Endothelial cell of umbilical vein (primary cell): ENCODE results near the gene CD72. TPM values are rescaled to one million over a fixed set of nuclear protein-coding genes. Genes with fewer than 3 reads are reported as not detected.

Experiments
- Bru-seq: library from RNA; stranded (reverse); fragments of 400-500 nt; gene quantifications from one replicate; lab custom pipeline; 2021; lab: Mats Ljungman, UMichigan
- BruChase-seq, 2 experiments: library from RNA; stranded (reverse); fragments of 400-500 nt; gene quantifications; one replicate each; lab custom pipeline; 2021; lab: Mats Ljungman, UMichigan
- BruUV-seq: library from RNA; stranded (reverse); fragments of 400-500 nt; replicated peaks from 2 replicates; lab custom pipeline; 2021; lab: Mats Ljungman, UMichigan
- CTCF ChIA-PET: fragments of 300-600, 350-600 bp; sonication (Branson Sonifier 250); formaldehyde crosslinking; loops from one replicate; lab custom pipeline; 2021; ENCODE audit warnings: antibody characterized with exemption, inconsistent platforms; lab: Charles Lee
- POLR2A ChIA-PET: fragments of 300-600, 350-600 bp; sonication (Branson Sonifier 250); formaldehyde crosslinking; loops from one replicate; lab custom pipeline; 2021; ENCODE audit warnings: antibody characterized with exemption, inconsistent platforms; lab: Charles Lee
- DNase-seq: peaks from one replicate; pipeline ENCODE4 v3.0.0-alpha.2; 2011; ENCODE audit warnings: low read depth, low spot score
- FAIRE-seq: peaks from 2 replicates; lab custom pipeline; 2011; peaks lifted over from hg19 to GRCh38; lab: Jason Lieb, UNC
- H2AFZ ChIP-seq: 2 replicates; pipeline ENCODE4 v1.6.0; 2012; ENCODE audit warnings: low read depth, low read length, control low read depth, inconsistent platforms
- H3K27ac ChIP-seq: 2 replicates; pipeline ENCODE4 v1.5.1; 2011; ENCODE audit warnings: low read depth, mild to moderate bottlenecking, control low read depth, low read length, moderate library complexity; ENCODE audit not compliant: insufficient read depth
- H3K27me3 ChIP-seq, 2 experiments: 2 replicates each; pipeline versions ENCODE4 v1.6.0 to v1.6.1; 2011; ENCODE audit warnings: low read length in 2 of 2, mixed read lengths in 1 of 2; ENCODE audit not compliant: control insufficient read depth in 2 of 2, insufficient read depth in 2 of 2
- H3K36me3 ChIP-seq, 2 experiments: 2 replicates in 1 of 2; 3 replicates in 1 of 2; pipeline ENCODE4 v1.5.1; 2011; ENCODE audit warnings: low read length in 2 of 2, mild to moderate bottlenecking in 1 of 2, moderate library complexity in 1 of 2; ENCODE audit not compliant: control insufficient read depth in 2 of 2, insufficient read depth in 2 of 2; ENCODE audit errors: extremely low read depth in 1 of 2
- H3K4me1 ChIP-seq: 3 replicates; pipeline ENCODE4 v1.5.1; 2011; ENCODE audit warnings: mild to moderate bottlenecking, low read length; ENCODE audit not compliant: control insufficient read depth, insufficient read depth; ENCODE audit errors: extremely low read depth
- H3K4me2 ChIP-seq: 2 replicates; pipeline ENCODE4 v1.6.1; 2011; ENCODE audit warnings: low read length, control low read depth, mixed read lengths; ENCODE audit not compliant: insufficient read depth
- H3K4me3 ChIP-seq, 3 experiments: fragments of 200-600 bp in 1 of 3; sonication (generic), shearing (Covaris generic) in 1 of 3; replicated peaks in 1 of 3; 2 replicates each; pipeline ENCODE4 v1.5.1; 2011 to 2016; ENCODE audit warnings: control low read depth in 3 of 3, low read length in 3 of 3, mild to moderate bottlenecking in 2 of 3, inconsistent platforms in 1 of 3, low read depth in 1 of 3, moderate library complexity in 1 of 3; ENCODE audit not compliant: insufficient read depth in 1 of 3
- H3K79me2 ChIP-seq: 2 replicates; pipeline ENCODE4 v1.6.0; 2012; ENCODE audit warnings: low read length, inconsistent platforms; ENCODE audit not compliant: control insufficient read depth, insufficient read depth
- H3K9ac ChIP-seq: replicated peaks from 2 replicates; pipeline ENCODE3; 2011; ENCODE audit warnings: low read length, control low read depth; ENCODE audit not compliant: insufficient read depth; ENCODE audit errors: extremely low read depth
- H3K9me1 ChIP-seq: replicated peaks from 3 replicates; pipeline ENCODE4 v1.6.0; 2011; ENCODE audit warnings: mild to moderate bottlenecking, low read length; ENCODE audit not compliant: control insufficient read depth, insufficient read depth; ENCODE audit errors: extremely low read depth
- H3K9me3 ChIP-seq: replicated peaks from 2 replicates; pipeline ENCODE4 v1.5.1; 2012; ENCODE audit warnings: low read length, inconsistent platforms; ENCODE audit not compliant: control insufficient read depth, insufficient read depth
- H4K20me1 ChIP-seq: replicated peaks from 2 replicates; pipeline ENCODE3; 2011; ENCODE audit warnings: mild to moderate bottlenecking, low read length; ENCODE audit not compliant: control insufficient read depth, insufficient read depth; ENCODE audit errors: extremely low read depth
- EZH2 ChIP-seq: IDR thresholded peaks from 2 replicates; pipeline ENCODE4 v1.6.1; 2012; ENCODE audit warnings: borderline replicate concordance, low read depth, mild to moderate bottlenecking, moderate library complexity, low read length, inconsistent platforms; ENCODE audit not compliant: severe bottlenecking
- FOS ChIP-seq: IDR thresholded peaks from 2 replicates; pipeline ENCODE4 v1.6.1; 2011; ENCODE audit warnings: mild to moderate bottlenecking, low read length, moderate library complexity, borderline replicate concordance; ENCODE audit not compliant: insufficient read depth
- GATA2 ChIP-seq: IDR thresholded peaks from 2 replicates; pipeline ENCODE4 v1.7.0; 2011; ENCODE audit warnings: low read depth, mild to moderate bottlenecking, moderate library complexity, mixed read lengths, low read length; ENCODE audit not compliant: insufficient read length, insufficient read depth
- MYC ChIP-seq: IDR thresholded peaks from one replicate; pipeline ENCODE4 v1.6.1; 2011; ENCODE audit warnings: mild to moderate bottlenecking, low read depth, low read length
- POLR2A ChIP-seq: IDR thresholded peaks from 2 replicates; pipeline ENCODE4 v1.6.1; 2012; ENCODE audit warnings: low read depth, mild to moderate bottlenecking, control low read depth, low read length
- POLR2AphosphoS5 ChIP-seq: IDR thresholded peaks from 2 replicates; pipeline ENCODE4 v1.6.1; 2012; ENCODE audit warnings: low read depth, mild to moderate bottlenecking, control low read depth, low read length, moderate library complexity; ENCODE audit not compliant: insufficient read depth
- dilution Hi-C: fragments of 300-500 bp; cut with MboI; formaldehyde crosslinking; loops from one replicate; pipeline ENCODE4 v1.15.0; 2019; ENCODE audit warnings: low sequenced_read_pairs; ENCODE audit not compliant: extremely low pct_ligation_motif_present
- intact Hi-C: fragments of 100-400 bp; cut with micrococcal nuclease; formaldehyde crosslinking; loops from one replicate; pipeline ENCODE4 v1.10.0; 2022
- long read RNA-seq: library from polyadenylated mRNA; stranded (forward); transcript quantifications from one replicate; pipeline ENCODE4 v2.0.0, GENCODE V29; 2021
- polyA minus RNA-seq, 3 experiments: library from RNA; depleted of rRNA, polyadenylated mRNA; stranded (reverse); fragments of >200 nt; gene quantifications; 1 replicate in 1 of 3; 2 replicates in 2 of 3; pipeline ENCODE4 v1.2.3, GENCODE V29; 2011
- polyA plus RNA-seq, 4 experiments: library from polyadenylated mRNA; depleted of rRNA in 3 of 4; stranded (reverse) in 3 of 4; unstranded in 1 of 4; fragments of >200 nt; gene quantifications; 2 replicates each; pipeline versions ENCODE4 v1.2.1 to v1.2.3, GENCODE V29; 2011 to 2012; ENCODE audit warnings: missing spikeins in 1 of 4
- total RNA-seq: library from RNA; stranded (reverse); gene quantifications from 2 replicates; pipeline ENCODE4 v1.2.3, GENCODE V29; 2021

CD72 gene, protein sequence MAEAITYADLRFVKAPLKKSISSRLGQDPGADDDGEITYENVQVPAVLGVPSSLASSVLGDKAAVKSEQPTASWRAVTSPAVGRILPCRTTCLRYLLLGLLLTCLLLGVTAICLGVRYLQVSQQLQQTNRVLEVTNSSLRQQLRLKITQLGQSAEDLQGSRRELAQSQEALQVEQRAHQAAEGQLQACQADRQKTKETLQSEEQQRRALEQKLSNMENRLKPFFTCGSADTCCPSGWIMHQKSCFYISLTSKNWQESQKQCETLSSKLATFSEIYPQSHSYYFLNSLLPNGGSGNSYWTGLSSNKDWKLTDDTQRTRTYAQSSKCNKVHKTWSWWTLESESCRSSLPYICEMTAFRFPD
- not detected in 2 replicates for total RNA-seq
- polyA plus RNA-seq: 0.39 TPM in 1 of 2 replicates, not detected in the other
- polyA plus RNA-seq (2011; cell fraction: cytosol; rRNA removed): 0.08 and 0.12 TPM in 2 replicates
- 0.37 and 1.3 TPM in 2 replicates for polyA plus RNA-seq (2011; cell fraction: nucleus; rRNA removed)
- 0.34 TPM in 1 of 2 replicates, not detected in the other for polyA plus RNA-seq (2012)
- polyA minus RNA-seq: not detected in 2 replicates
- polyA minus RNA-seq (2011; cell fraction: cytosol; rRNA and poly(A)+ RNA removed): not detected
- not detected in 2 replicates for polyA minus RNA-seq (2011; cell fraction: nucleus; rRNA and poly(A)+ RNA removed)
- percentile 14 among the genes with signal in this experiment for Bru-seq, nascent RNA
- not detected for BruChase-seq, experiment 1, labeled RNA remaining after a 6-hour chase
- BruChase-seq, experiment 2, labeled RNA remaining after a 2-hour chase: not detected
- long read RNA-seq: 0 reads

DNA sequence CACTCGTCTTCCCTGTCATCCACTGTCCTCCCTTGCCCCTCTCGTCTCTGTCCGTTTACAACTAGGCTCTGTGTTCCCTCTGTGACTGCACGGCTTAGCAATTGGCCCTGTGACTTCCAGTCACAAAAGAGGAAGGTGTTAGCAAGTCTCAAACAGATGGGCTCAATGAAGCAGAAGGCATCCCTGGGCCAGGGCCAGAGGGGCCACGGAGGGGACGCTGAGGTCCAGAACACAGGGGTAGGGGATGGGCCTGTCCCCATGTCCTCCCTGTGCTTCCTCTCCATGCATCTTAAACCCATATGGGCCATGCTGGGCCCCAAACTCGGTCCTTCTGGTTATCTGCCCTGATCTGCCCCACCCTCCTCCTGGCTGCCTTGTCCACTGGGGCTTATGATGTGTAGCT lies at the start of gene CD72:
TSS of gene CD72 (minus strand) at position 89 of the 403 bp plus-strand sequence. CDS start 110 bp downstream, outside the sequence.
- DNase-seq: no peak
- Histone ChIP-seq H3K9ac (no peak within 1 kb of the TSS), H3K4me2 (no peak within 1 kb of the TSS), H3K27ac (no peak within 1 kb of the TSS), H3K4me3 (no peak within 1 kb of the TSS), H4K20me1 (no peaks in the 10 kb centered on the region), H3K79me2 (no peaks in the 10 kb centered on the region), H3K4me1 (no peaks in the 10 kb centered on the region), H2AFZ (peak within 1 kb of the TSS; percentile 16), H3K36me3 (no peaks in the 10 kb centered on the region), H3K27me3 (peaks cover 31 to 39% of the 10 kb centered on the region in 2 experiments), H3K9me3 (no peaks in the 10 kb centered on the region), H3K9me1 (no peaks in the 10 kb centered on the region)
- intact Hi-C loops: no loop called here
- ChIA-PET CTCF (interaction anchor here (1.3 kb wide), 1 partner anchor 10 kb away, joined by 4 read pairs; no protein-coding TSS in a partner anchor), POLR2A (no interaction called here)
- dilution Hi-C loops: no loop called here
- no TSS peak for BruUV-seq
- FAIRE-seq: no peak
- TF ChIP-seq POLR2AphosphoS5 (no peak), MYC (no peak), GATA2 (no peak), FOS (no peak), EZH2 (no peak), POLR2A (no peak)
